Activated CD4-positive, alpha-beta T cell treated with anti-CD3 and anti-CD28 coated beads, Interleukin-2, amount 50 U/mL, for 4 hours (primary cell): ENCODE data around the gene PRKAA2.

Experiments
- DNase-seq, 2 experiments: peaks; one replicate each; pipeline ENCODE4 v3.0.0-alpha.2; 2020

Gene PRKAA2

GRCh38 chr1:56726706-56727105 lies 81.6 kb downstream of the PRKAA2 start:
- no peak for DNase-seq

GRCh38 chr1:56728964-56729363 lies 83.8 kb downstream of the PRKAA2 start:
- DNase-seq: no peak

- no peak for DNase-seq
These were observed 100.1 kb downstream of the PRKAA2 start for GRCh38 chr1:56745231-56745630.

DNA sequence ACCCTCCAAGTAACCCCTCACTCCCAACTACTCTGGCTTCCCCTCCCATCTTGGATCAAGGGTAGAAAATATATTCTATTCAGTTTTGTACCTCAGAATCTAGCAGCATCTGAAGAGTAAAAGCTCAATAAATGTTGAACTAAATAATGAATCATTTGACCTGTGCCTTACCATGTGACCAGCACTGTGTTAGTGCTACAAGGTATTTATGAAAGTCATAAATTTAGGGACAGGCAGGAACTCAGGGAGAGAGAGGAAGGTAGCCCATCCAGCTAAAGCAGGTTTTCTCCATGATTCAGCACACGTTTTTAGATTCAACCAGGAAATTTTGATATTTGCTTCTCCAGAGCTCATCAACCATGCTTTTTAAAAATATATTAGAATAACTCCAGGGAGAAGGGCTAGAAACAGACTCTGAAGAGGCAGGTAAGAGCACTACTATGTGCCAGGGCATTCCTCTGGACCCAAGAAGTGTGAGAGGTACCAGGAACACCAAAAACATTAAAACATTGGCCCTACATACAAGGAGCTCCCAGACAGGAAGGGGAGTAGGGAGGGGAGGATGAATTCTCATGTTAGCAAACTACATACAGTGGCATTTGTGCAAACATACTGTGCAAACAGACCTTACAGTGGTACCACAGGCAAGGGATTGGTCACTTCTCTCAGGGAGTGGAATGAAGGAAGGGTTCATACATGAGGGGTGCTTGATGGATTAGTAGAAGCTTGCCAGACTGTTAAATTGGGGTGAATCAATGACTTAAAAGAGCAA lies 109.8 kb downstream of the PRKAA2 start:
- DNase-seq: no peak

DNA sequence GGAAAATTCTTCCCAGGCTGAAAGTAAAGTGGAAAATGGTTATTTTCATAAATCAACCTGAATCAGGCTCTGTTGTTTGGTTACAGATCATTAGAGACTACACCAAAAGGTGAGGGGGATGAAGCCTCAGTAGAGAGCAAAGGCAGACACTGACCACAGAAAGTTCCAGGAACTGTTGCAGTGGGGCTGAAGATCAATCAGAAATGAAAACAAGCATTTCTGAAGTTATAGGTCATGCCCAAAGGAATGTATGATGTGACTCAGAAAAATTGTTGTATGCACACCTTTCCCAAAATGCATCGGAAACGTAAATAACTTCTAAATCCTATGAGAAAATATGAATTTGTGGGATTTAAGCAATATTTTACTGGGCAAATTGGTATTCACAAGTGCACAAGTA lies 110.8 kb downstream of the PRKAA2 start:
- no peak for DNase-seq

GRCh38 chr1:56758135-56758534 lies 113.0 kb downstream of the PRKAA2 start:
- no peak for DNase-seq

GRCh38 chr1:56758794-56759193 lies 113.7 kb downstream of the PRKAA2 start:
- no peak for DNase-seq
